ENCODE results near the gene STPG2.

- no peak for TF ChIP-seq CTCF (IDR thresholded peaks at IDR 0.05 in 2 of 3, conservative IDR thresholded peaks at IDR 0.05 in 1 of 3; ENCODE audit: control insufficient read depth in 2 of 3, extremely low read depth in 1 of 3, insufficient read depth in 1 of 3, low read depth in 3 of 3, low read length in 3 of 3)
- TF ChIP-seq MYC (IDR thresholded peaks at IDR 0.05; ENCODE audit: insufficient read depth, insufficient read length, insufficient replicate concordance, low read length, severe bottlenecking) = no peak
- no peak for TF ChIP-seq PAX8 (IDR thresholded peaks at IDR 0.05)
- TF ChIP-seq GABPA (IDR thresholded peaks at IDR 0.05; ENCODE audit: low read depth) = no peak
- no peak for TF ChIP-seq IRF4 (IDR thresholded peaks at IDR 0.05; ENCODE audit: low read depth, low read length)
- TF ChIP-seq POLR2A (IDR thresholded peaks at IDR 0.05; ENCODE audit: low read depth, low read length) = no peak
- no peak for TF ChIP-seq ZNF274 (IDR thresholded peaks at IDR 0.05; ENCODE audit: insufficient read depth, insufficient read length)
- no peak for TF ChIP-seq YY1 (IDR thresholded peaks at IDR 0.05; ENCODE audit: low read depth, low read length)
- TF ChIP-seq RB1 (IDR thresholded peaks at IDR 0.05; ENCODE audit: borderline replicate concordance) = no peak
- no peak for TF ChIP-seq BCL11A (IDR thresholded peaks at IDR 0.05; ENCODE audit: low read depth, low read length)
- no peak for TF ChIP-seq ESRRA (IDR thresholded peaks at IDR 0.05; ENCODE audit: low read length)
- no peak for TF ChIP-seq BACH1 (IDR thresholded peaks at IDR 0.05; ENCODE audit: borderline replicate concordance)
- no peak for TF ChIP-seq EZH2 (IDR thresholded peaks at IDR 0.05; ENCODE audit: borderline replicate concordance, control insufficient read depth, low read depth, low read length)
- TF ChIP-seq ZBTB40 (IDR thresholded peaks at IDR 0.05; ENCODE audit: borderline replicate concordance) = no peak
Observed at GRCh38 chr4:98102660-98103059, 40.6 kb downstream of the STPG2 start.
